NCI-H146 (cell line): ENCODE data around the gene WWC1.

Experiments used
- DNase-seq: peaks from one replicate; lab custom pipeline; 2025; lab: John Stamatoyannopoulos, UW

WWC1 gene

DNA sequence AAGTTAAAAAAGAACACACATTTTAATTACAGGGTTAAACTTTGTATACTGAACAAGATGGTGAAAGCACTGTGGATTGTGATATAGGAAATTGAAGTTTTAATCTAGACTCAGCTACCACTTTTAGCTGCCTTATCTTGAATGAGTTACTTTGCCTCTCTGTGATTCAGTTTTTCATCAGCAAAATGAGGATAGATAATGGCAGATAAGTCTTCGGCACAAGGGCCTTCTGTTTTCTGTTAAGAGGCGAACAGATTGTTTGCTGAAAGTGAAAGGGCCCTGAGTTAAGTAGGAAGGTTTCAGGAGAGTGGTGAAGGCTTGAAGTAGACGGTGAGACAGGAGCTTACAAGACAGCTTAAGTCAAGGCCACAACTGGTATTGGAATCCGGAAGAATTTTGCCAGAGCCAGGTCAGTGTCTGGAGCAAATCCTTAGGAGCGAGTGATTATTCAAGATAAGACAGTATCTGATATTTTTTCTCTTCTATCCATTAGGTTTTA lies 202.7 kb downstream of the WWC1 start:
- DNase-seq: no peak

DNA sequence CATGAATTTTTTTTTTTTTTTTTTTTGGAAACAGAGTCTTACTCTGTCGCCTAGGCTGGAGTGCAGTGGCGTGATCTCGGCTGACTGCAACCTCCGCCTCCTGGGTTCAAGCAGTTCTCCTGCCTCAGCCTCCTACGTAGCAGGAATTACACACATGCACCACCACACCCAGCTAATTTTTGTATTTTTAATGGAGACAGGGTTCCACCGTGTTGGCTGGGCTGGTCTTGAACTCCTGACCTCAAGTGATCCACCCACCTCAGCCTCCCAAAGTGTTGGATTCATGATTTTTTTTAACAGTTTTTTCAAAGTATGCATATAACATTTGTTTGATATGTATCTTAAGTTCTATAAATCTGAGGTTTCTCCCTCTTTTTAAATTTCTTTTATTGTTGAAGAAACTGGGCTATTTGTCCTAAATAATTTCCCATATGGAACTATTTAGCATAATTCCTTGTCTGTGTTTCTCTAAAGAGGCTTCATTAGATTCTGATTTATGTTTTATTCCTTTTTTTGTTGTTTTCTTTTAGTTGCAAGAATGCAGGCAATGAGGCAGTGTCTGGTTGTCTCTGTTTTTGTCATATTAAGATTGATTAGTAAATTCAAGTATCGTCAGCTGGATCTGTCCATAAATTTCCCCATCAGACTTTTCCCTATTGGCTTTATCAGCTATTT lies 211.3 kb downstream of the WWC1 start:
- DNase-seq: no peak

DNA sequence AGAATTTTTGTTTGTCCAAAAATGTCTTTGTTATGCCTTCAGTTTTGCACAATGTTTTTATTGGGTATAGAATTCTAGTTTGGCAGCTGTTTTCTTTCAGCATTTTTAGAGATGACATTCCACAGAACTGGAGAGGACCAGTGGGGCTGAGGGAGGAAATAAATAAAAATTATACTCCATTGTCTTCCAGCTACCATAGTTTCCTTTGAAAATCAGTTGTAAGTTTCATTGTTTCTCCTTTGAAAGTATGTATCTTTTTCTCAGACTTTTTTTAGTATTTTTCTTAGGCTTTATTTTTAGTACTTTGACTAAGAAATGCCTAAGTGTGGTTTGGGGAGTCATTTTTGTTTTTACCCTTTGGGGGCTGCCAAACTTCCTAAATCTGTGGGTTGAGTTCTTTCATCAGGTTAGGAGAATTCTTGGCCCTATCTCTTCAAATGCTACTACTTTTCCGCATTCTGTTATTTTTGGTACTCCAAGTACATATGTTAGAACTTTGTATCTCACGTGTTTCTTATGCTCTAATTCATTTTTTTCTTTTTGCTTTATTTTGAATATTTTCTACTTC lies 222.5 kb downstream of the WWC1 start:
- DNase-seq: no peak
